Neural progenitor cell (in vitro differentiated cells): ENCODE measurements around the gene LSM3.

Experiments used
- CTCF ChIP-seq: fragments of 200-600 bp; sonication (generic); IDR thresholded peaks from 2 replicates; pipeline ENCODE4 v1.5.1; 2017; ENCODE audit warnings: antibody characterized with exemption, mild to moderate bottlenecking
- EZH2 ChIP-seq: fragments of 200-600 bp; sonication (generic); IDR thresholded peaks from 2 replicates; pipeline ENCODE4 v1.6.1; 2017; ENCODE audit warnings: antibody characterized with exemption, mild to moderate bottlenecking, moderate library complexity

- TF ChIP-seq CTCF (no peak), EZH2 (no peak)
These were observed 31.6 kb upstream of the LSM3 start for GRCh38 chr3:14147066-14147435.
